Right ventricle myocardium inferior (tissue), 1 donor: ENCODE data around the gene GORASP1. TPM values are rescaled to one million over a fixed set of nuclear protein-coding genes. Genes with fewer than 3 reads are reported as not detected.
"Not testable (repeated sequence)": the region's sequence is repeated elsewhere in the genome, so short reads cannot be mapped to it uniquely, and the experiment has no call there.

Source experiments
- ATAC-seq: fragments of 200-7000 bp; cut with Tn5 transposase; one replicate; pipeline ENCODE4 v1.9.1; 2020; ENCODE audit warnings: mild to moderate bottlenecking, moderate library complexity
- DNase-seq: peaks from one replicate; pipeline ENCODE4 v3.0.0; 2021; ENCODE audit errors: missing footprints
- intact Hi-C: fragments of 100-400 bp; cut with DNase I; formaldehyde crosslinking; loops from one replicate; pipeline ENCODE4 v1.11.0; 2022
- total RNA-seq: library from RNA; stranded (reverse); fragmentation: NEBNext Ultra II Directional; extraction: Animal tissue kit (Norgen Biotek cat#: 25700); gene quantifications from one replicate; pipeline ENCODE4 v1.2.1, GENCODE V29; 2021
- donor health status: DM: no; HTN: yes; CAD: no; lungs with severe emphysema.

GORASP1 gene
- total RNA-seq, 1 donor from 2014 or later: 45.6 TPM

GRCh38 chr3:39094851-39095677 is 12.4 kb downstream of the GORASP1 start:
- intact Hi-C loops: no loop called here
- DNase-seq (no peak), ATAC-seq (no peak)

GRCh38 chr3:39090922-39091321 is 16.5 kb downstream of the GORASP1 start:
- DNase-seq: no peak
- ATAC-seq: no peak
- intact Hi-C loops: no loop called here

DNA sequence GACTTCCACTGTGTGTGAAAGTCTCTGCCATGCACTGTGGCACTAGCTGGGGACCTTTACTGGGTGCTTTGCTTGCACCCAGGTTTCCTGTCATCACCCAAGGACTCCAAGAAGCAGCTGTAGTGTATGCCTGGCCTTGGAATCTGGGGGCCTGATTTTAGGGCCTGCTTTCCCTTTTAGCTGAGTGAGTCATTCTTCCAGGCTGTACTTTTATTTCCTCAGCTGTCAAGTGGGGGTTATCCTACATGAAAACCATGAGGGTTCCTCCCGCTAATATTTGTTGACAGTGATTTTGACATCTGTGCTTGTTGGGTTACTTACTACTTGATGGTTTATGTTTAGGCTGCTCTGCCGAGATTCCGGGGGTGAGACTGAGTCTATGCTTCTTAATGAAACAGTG is 18.5 kb downstream of the GORASP1 start:
- no peak for ATAC-seq
- no peak for DNase-seq
- intact Hi-C loops: no loop called here

DNA sequence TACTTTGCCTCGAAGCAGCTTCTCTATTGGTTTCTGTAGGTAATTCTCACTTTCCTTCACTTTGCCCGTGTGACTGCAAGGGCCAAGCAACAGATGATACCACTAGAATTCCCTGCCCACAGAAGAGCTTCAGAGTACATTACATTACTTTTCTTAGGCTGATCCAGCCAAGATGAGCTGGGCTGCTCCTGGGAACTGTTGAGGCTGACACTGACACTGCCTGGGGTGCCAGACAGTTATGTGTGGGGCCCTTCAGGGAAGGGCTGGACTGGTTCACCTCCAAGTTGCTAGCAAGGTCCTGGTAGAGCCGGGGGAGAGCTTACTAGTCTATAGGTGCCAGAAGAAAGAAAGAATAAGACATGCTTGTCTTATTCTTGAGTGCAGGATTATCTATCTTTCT is 19.0 kb downstream of the GORASP1 start:
- ATAC-seq (no peak), DNase-seq (no peak)
- intact Hi-C loops: no loop called here

DNA sequence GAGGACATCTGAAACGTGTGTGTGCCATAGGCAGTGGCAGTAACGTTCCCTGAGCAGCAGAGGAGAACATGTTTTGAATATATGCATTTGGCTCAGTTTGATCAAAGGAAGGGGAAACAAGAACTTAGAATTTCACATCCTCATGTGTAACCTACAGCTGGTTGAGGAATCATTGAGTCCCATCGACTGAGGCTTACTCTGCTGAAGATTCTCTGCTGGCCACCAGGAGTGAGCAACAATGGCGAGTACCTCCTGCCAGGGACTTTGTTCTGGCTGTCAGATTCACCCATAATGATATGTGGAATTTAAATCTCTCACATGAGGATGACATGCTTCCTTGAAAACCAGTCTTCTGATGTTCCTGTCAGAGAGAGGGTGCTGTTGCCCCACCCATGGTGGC is 21.3 kb downstream of the GORASP1 start:
- intact Hi-C loops: no loop called here
- no peak for ATAC-seq
- DNase-seq: no peak

DNA sequence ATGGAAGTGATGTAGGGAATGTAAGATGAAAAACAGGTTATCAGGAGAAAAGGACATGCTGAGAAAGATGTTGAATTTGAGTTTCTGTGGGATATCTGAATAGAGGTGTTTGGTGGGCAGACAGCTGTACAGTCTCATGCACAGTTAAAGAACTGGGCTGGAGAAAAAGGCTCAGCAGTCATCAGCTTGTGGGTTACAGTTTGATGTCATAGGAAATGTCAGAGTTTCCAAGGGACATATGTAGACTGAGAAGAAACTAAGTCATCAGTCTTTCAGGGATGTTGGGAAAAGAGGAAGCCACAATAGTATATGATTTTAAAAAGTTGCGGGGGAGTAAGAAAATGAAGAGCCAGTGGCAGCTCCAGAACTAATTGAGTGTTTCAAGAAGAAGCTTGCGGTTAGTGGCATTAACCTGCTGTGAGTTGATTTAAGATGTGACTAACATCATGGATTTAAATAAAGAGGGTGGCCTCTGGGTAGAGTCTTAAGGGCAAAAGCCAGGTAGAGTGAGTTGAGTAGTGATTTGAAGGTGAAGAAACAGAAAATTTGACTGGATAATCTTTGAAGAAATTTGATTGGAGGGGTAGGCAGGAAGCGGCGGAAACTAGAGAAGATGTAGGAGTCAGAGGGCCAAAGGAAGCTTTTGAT is 24.6 kb downstream of the GORASP1 start:
- no peak for ATAC-seq
- DNase-seq: no peak
- intact Hi-C loops: no loop called here

GRCh38 chr3:39080026-39080425 is 27.4 kb downstream of the GORASP1 start:
- ATAC-seq (no peak), DNase-seq (no peak)
- intact Hi-C loops: no loop called here

DNA sequence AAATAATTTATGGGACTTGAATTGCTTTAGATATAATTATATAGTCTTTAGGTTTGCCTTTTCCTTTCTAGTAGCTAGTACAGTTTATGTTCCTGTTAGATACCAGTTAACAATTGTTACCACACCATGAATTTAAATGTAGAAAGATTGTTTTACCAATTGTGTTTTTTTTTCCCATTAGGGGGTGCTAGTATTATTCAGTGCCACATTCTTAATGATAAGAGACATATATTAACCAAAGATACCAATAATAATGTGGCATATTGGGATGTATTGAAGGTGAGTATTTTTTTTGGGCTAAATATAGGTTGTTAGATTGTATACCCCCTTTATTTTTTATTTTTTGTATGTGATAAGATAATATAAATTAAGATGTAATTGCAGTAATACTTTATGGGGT is 27.9 kb downstream of the GORASP1 start:
- ATAC-seq (no peak), DNase-seq (no peak)
- intact Hi-C loops: no loop called here

DNA sequence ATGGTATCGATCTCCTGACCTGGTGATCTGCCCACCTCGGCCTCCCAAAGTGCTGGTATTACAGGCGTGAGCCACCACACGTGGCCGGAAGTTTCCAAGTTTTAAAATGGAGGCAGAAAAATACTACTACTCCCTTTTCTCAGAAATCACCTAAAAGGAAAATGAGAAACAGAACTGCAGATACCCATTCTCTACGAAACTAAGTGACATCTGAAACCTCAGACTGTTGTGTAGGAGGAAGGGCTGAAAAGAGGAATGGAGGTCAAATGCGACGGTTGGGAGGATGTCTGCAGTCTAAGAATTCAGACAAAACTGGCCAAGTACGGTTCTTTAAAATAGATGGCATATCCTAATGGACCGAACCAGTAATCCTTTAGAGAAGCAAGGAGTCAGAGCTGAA is 31.5 kb downstream of the GORASP1 start:
- no peak for DNase-seq
- no peak for ATAC-seq
- intact Hi-C loops: no loop called here

DNA sequence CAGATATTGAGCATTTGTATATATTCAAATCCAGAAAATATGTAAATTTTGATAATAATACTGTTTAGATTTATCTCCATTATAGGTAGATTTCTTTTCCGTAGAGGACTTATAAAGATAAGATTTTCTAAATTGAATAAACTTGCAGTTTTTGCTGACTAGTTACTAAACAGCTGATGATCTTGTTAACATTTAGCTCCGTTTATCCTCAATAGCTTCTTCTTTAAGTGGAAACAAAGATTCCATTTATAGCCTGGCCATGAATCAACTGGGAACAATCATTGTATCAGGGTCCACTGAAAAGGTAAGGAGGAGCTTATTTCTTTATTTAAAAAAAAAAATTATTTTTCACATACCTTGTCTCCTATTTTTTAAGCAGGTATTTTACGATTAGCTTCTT is 38.9 kb downstream of the GORASP1 start:
- intact Hi-C loops: no loop called here
- no peak for DNase-seq
- ATAC-seq: no peak

DNA sequence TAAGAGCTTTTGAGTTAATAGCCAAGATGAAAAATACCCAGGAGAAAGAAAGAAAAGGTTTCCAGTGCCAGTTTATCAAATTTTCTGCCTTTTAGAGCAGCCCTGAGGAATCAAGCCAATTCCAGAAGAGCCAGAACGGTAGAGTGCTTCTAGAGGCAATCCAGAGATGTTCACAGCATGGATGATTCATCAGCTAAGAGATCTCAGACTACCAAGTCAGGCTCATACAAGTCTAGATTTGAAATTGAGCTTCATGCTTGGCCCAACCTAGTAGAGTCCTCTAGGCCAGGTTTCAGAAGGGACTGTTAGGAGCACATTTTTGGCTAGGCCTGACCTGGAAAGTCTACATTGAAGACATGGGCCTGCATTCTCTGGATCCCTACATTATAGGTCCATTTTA is 40.1 kb downstream of the GORASP1 start:
- no peak for DNase-seq
- intact Hi-C loops: no loop called here
- ATAC-seq: no peak

GRCh38 chr3:39065197-39065596 is 42.2 kb downstream of the GORASP1 start:
- ATAC-seq (no peak), DNase-seq (no peak)
- intact Hi-C loops: no loop called here

GRCh38 chr3:39064646-39065045 is 42.8 kb downstream of the GORASP1 start:
- DNase-seq: no peak
- intact Hi-C loops: no loop called here

DNA sequence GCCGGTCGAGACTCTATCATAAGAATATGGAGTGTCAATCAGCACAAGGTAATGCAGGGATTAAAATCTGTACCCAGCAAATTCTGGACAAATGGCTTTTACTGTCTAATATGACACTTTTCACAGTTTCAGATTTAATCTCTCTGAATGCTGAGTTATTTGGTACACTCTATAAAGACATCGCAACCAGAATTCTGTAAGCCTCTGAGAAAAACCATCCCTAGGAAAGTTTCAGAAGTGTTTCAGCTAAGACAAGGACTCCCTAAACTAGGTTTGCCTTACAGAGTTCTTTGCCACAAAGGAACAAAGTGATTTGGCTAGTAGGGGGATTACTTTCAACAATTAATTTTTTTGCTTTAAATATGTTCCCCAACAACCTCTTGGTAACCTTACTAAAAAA is 44.3 kb downstream of the GORASP1 start:
- ATAC-seq (no peak), DNase-seq (no peak)
- intact Hi-C loops: no loop called here

More at GRCh38 chr3:39064646-39065045, 42.8 kb downstream of the GORASP1 start:
- no peak for ATAC-seq

- intact Hi-C loops: no loop called here
- no peak for ATAC-seq
Measured at GRCh38 chr3:39062180-39062579, 45.2 kb downstream of the GORASP1 start.

GRCh38 chr3:39061228-39061627 is 46.2 kb downstream of the GORASP1 start:
- intact Hi-C loops, ATAC-seq, DNase-seq: not testable (repeated sequence)

More at GRCh38 chr3:39062180-39062579, 45.2 kb downstream of the GORASP1 start:
- no peak for DNase-seq

- ATAC-seq (no peak), DNase-seq (no peak)
- intact Hi-C loops: no loop called here
Measured at GRCh38 chr3:39056151-39056550, 51.3 kb downstream of the GORASP1 start.

GRCh38 chr3:39053696-39054095 is 53.7 kb downstream of the GORASP1 start:
- DNase-seq (no peak), ATAC-seq (no peak)
- intact Hi-C loops: no loop called here

- DNase-seq: no peak
- no peak for ATAC-seq
- intact Hi-C loops: no loop called here
Measured at GRCh38 chr3:39052583-39052982, 54.8 kb downstream of the GORASP1 start.
